ENCODE data around the gene DPF1. TPM values are rescaled to one million over a fixed set of nuclear protein-coding genes. Genes with fewer than 3 reads are reported as not detected.

Gene DPF1
- total RNA-seq = 1 to 10 TPM in 1 of 4 donors, under 1 TPM in 1, not detected in 2; 0.44 to 2.5 TPM

GRCh38 chr19:38224014-38224862 is at the start of gene DPF1:
Gene DPF1, minus strand, starts transcription at chr19:38224222. Its CDS starts 80 bp downstream, at chr19:38224142.
- intact Hi-C loops (cut with DNase I) = no loop called here
- H3K36me3 ChIP-seq = no peaks in the 10 kb centered on the region
- 1% methylated on average over 19 of the region's 61 CpGs; no CpG with 5 or more reads in 1 of the 2 donors for WGBS, 2 donors
- peak within 1 kb of the TSS; percentile 27 to 66 (median 35) for H3K4me3 ChIP-seq
- H3K27me3 ChIP-seq = peaks cover 15 to 95% (median 35%) of the 10 kb centered on the region in 4 donors
- DNase-seq = no peak
- TF ChIP-seq POLR2A (IDR thresholded peaks at IDR 0.05) = no peak
- peak in 1 of 6 experiments; percentile 24 for TF ChIP-seq CTCF (IDR thresholded peaks at IDR 0.05)
- no peaks in the 10 kb centered on the region for H3K9me3 ChIP-seq
- peaks cover 20 to 38% (median 22%) of the 10 kb centered on the region in 3 donors for H3K4me1 ChIP-seq
- no peak within 1 kb of the TSS for H3K27ac ChIP-seq

- H3K9me3 ChIP-seq = no peaks in the 10 kb centered on the region
- peaks cover 0 to 11% (median 0%) of the 10 kb centered on the region in 3 donors for H3K36me3 ChIP-seq
- 45 to 67% methylated on average over 2 of the region's 2 CpGs for WGBS, 2 donors
- H3K27ac ChIP-seq = peak overlapping the region in 1 of 4 donors; percentile 40
- no peak for DNase-seq
- H3K4me3 ChIP-seq = no peak overlapping the region
- peaks cover 16 to 79% (median 23%) of the 10 kb centered on the region in 3 donors for H3K4me1 ChIP-seq
- no peak for TF ChIP-seq CTCF (IDR thresholded peaks at IDR 0.05)
- TF ChIP-seq POLR2A (IDR thresholded peaks at IDR 0.05) = no peak
- H3K27me3 ChIP-seq = no peaks in the 10 kb centered on the region
- intact Hi-C loops (cut with DNase I) = no loop called here
Observed at GRCh38 chr19:38273499-38273898, 49.5 kb upstream of the DPF1 start.

- no peak overlapping the region for H3K27ac ChIP-seq
Observed at GRCh38 chr19:38270587-38271167, 46.7 kb upstream of the DPF1 start.

GRCh38 chr19:38268539-38268938 is 44.5 kb upstream of the DPF1 start:
- TF ChIP-seq CTCF (IDR thresholded peaks at IDR 0.05) = no peak
- TF ChIP-seq POLR2A (IDR thresholded peaks at IDR 0.05) = no peak
- H3K4me1 ChIP-seq = peaks cover 6 to 70% (median 8%) of the 10 kb centered on the region in 3 donors
- H3K4me3 ChIP-seq = peak overlapping the region in 3 of 4 donors; percentile 6 to 83 (median 12)
- H3K27ac ChIP-seq = peak overlapping the region; percentile 91 to 98 (median 96)
- intact Hi-C loops (cut with DNase I) = no loop called here
- H3K36me3 ChIP-seq = peaks cover 0 to 11% (median 0%) of the 10 kb centered on the region in 3 donors
- no peak for DNase-seq
- H3K27me3 ChIP-seq = peaks cover 0 to 13% (median 0%) of the 10 kb centered on the region in 4 donors
- no peaks in the 10 kb centered on the region for H3K9me3 ChIP-seq
- WGBS, 2 donors = 57 to 65% methylated on average over 8 of the region's 8 CpGs

More at GRCh38 chr19:38270587-38271167, 46.7 kb upstream of the DPF1 start:
- no peaks in the 10 kb centered on the region for H3K9me3 ChIP-seq
- H3K4me3 ChIP-seq = no peak overlapping the region
- H3K27me3 ChIP-seq = no peaks in the 10 kb centered on the region
- TF ChIP-seq POLR2A (IDR thresholded peaks at IDR 0.05) = no peak
- no peak for TF ChIP-seq CTCF (IDR thresholded peaks at IDR 0.05)
- WGBS, 2 donors = 84 to 89% methylated on average over 5 of the region's 5 CpGs
- peaks cover 0 to 11% (median 0%) of the 10 kb centered on the region in 3 donors for H3K36me3 ChIP-seq
- DNase-seq = no peak
- intact Hi-C loops (cut with DNase I) = no loop called here
- H3K4me1 ChIP-seq = peaks cover 3 to 79% (median 15%) of the 10 kb centered on the region in 3 donors

Measured in esophagus squamous epithelium (tissue), 5 donors.